ENCODE results near the gene TWF2.

TWF2 gene

GRCh38 chr3:52232279-52233107 lies 6.5 kb downstream of the TWF2 start:
- TF ChIP-seq CTCF (IDR thresholded peaks at IDR 0.05) = peak; percentile 25; the same call in 1 of the 2 replicates

GRCh38 chr3:52231502-52232278 lies 7.3 kb downstream of the TWF2 start:
- TF ChIP-seq CTCF (IDR thresholded peaks at IDR 0.05) = peak; percentile 94

- TF ChIP-seq CTCF (IDR thresholded peaks at IDR 0.05) = no peak
Measured at GRCh38 chr3:52230889-52231499, 8.0 kb downstream of the TWF2 start.

GRCh38 chr3:52230461-52230860 lies 8.5 kb downstream of the TWF2 start:
- TF ChIP-seq CTCF (IDR thresholded peaks at IDR 0.05) = no peak

GRCh38 chr3:52229656-52230055 lies 9.3 kb downstream of the TWF2 start:
- no peak for TF ChIP-seq CTCF (IDR thresholded peaks at IDR 0.05)

- TF ChIP-seq CTCF (IDR thresholded peaks at IDR 0.05) = no peak
Measured at GRCh38 chr3:52228751-52229291, 10.1 kb downstream of the TWF2 start.

- no peak for TF ChIP-seq CTCF (IDR thresholded peaks at IDR 0.05)
Measured at GRCh38 chr3:52228266-52228665, 10.7 kb downstream of the TWF2 start.
